Measurements from ENCODE around the gene MLIP.
A peak's percentile ranks its signal among the peaks of the same experiment; 100 is the strongest.

The MLIP gene

DNA sequence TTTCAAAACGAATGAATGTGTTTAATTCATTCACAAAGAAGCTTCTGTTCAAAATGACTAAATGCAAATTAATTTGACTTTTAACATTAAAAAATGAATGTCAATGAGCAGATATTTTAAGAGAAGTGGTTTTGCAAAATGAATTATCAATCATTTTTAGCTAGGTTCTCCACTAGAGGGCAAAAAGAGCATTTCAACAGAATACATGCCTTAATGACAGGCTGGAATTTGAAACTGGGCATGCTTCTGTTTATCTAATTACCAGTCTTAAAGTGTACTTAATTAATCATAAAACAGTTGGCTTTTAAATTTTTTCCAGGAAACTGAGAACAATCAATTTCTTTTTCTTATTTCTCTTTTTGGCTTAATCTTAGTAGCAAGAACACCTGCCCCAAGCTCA lies 133.2 kb downstream of the MLIP start:
- no peaks in the 10 kb centered on the region for H3K9me3 ChIP-seq (ENCODE audit: low read length)
- no peaks in the 10 kb centered on the region for H3K4me1 ChIP-seq (ENCODE audit: insufficient read depth, low read length, severe bottlenecking)
- no peaks in the 10 kb centered on the region for H4K20me1 ChIP-seq (ENCODE audit: insufficient read depth, low read length)
- H3F3A ChIP-seq (ENCODE audit: insufficient read depth, low read length): no peaks in the 10 kb centered on the region
- no peak overlapping the region for H3K4me3 ChIP-seq (ENCODE audit: low read depth, low read length, poor library complexity, severe bottlenecking)
- H3K36me3 ChIP-seq (ENCODE audit: insufficient read depth, low read length): no peaks in the 10 kb centered on the region
- H3K79me2 ChIP-seq (ENCODE audit: insufficient read depth, low read length): no peaks in the 10 kb centered on the region
- no peak overlapping the region for H3K27ac ChIP-seq (ENCODE audit: low read depth, low read length, poor library complexity, severe bottlenecking)
- H2AFZ ChIP-seq (ENCODE audit: low read length): no peak overlapping the region
- no peak for TF ChIP-seq EZH2 (IDR thresholded peaks at IDR 0.05; ENCODE audit: borderline replicate concordance, low read length)
- TF ChIP-seq, protein P1, sequence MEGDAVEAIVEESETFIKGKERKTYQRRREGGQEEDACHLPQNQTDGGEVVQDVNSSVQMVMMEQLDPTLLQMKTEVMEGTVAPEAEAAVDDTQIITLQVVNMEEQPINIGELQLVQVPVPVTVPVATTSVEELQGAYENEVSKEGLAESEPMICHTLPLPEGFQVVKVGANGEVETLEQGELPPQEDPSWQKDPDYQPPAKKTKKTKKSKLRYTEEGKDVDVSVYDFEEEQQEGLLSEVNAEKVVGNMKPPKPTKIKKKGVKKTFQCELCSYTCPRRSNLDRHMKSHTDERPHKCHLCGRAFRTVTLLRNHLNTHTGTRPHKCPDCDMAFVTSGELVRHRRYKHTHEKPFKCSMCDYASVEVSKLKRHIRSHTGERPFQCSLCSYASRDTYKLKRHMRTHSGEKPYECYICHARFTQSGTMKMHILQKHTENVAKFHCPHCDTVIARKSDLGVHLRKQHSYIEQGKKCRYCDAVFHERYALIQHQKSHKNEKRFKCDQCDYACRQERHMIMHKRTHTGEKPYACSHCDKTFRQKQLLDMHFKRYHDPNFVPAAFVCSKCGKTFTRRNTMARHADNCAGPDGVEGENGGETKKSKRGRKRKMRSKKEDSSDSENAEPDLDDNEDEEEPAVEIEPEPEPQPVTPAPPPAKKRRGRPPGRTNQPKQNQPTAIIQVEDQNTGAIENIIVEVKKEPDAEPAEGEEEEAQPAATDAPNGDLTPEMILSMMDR (IDR thresholded peaks at IDR 0.05; ENCODE audit: low read length): peak; percentile 58
- H3K9me2 ChIP-seq (ENCODE audit: low read depth, low read length): no peaks in the 10 kb centered on the region
- no peaks in the 10 kb centered on the region for H3K27me3 ChIP-seq (ENCODE audit: insufficient read depth, low read length)
- no peak overlapping the region for H3K9ac ChIP-seq (ENCODE audit: low read length)
- H3K4me2 ChIP-seq (ENCODE audit: low read length): no peak overlapping the region

DNA sequence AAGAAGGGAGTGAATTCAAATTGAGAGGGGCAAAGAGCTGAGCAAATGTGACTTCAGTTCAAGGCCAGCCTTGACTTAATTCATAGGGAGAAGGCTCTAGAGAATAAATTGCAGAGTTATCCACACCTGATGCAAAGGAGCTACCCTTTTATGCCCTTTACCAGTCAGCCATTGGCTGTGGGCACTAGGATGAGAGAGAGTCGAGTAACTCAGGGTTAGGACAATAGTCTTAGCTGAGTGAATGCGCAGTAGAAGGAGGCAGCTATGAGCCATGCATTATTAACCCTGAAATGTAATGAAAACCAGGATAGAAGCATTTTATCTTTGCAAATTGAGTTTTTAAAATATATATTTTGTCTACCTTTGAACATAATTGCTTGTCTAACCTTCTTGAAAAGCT lies 134.0 kb downstream of the MLIP start:
- Histone ChIP-seq H4K20me1 (ENCODE audit: insufficient read depth, low read length) (no peaks in the 10 kb centered on the region), H3K36me3 (ENCODE audit: insufficient read depth, low read length) (no peaks in the 10 kb centered on the region), H3K79me2 (ENCODE audit: insufficient read depth, low read length) (no peaks in the 10 kb centered on the region), H3K4me3 (ENCODE audit: low read depth, low read length, poor library complexity, severe bottlenecking) (no peak overlapping the region), H3K9me3 (ENCODE audit: low read length) (no peaks in the 10 kb centered on the region), H3K9me2 (ENCODE audit: low read depth, low read length) (no peaks in the 10 kb centered on the region), H3F3A (ENCODE audit: insufficient read depth, low read length) (no peaks in the 10 kb centered on the region), H3K4me1 (ENCODE audit: insufficient read depth, low read length, severe bottlenecking) (no peaks in the 10 kb centered on the region), H3K4me2 (ENCODE audit: low read length) (no peak overlapping the region), H2AFZ (ENCODE audit: low read length) (no peak overlapping the region), H3K27ac (ENCODE audit: low read depth, low read length, poor library complexity, severe bottlenecking) (no peak overlapping the region), H3K27me3 (ENCODE audit: insufficient read depth, low read length) (no peaks in the 10 kb centered on the region), H3K9ac (ENCODE audit: low read length) (no peak overlapping the region)
- TF ChIP-seq, protein P1 (IDR thresholded peaks at IDR 0.05; ENCODE audit: low read length): no peak
- no peak for TF ChIP-seq EZH2 (IDR thresholded peaks at IDR 0.05; ENCODE audit: borderline replicate concordance, low read length)

DNA sequence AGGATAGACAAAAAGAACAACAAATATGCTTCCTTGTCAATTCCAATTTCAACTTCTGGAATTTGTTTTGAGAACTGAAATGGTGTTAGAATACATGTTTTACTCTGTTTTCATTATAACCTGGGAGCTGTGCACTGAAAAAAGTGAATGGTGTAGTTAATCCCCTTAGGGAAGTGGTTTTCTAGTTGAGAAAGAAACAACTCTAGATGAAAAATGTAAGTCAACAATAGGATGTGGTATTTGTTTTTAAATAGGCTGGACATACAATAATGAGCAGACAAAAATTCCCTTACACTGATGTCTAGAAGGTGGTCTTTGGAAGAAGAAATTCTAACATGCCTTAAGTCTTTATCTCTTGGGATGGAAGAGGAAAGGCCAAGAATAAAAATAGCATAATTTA lies 137.1 kb downstream of the MLIP start:
- H3K79me2 ChIP-seq (ENCODE audit: insufficient read depth, low read length): no peaks in the 10 kb centered on the region
- no peaks in the 10 kb centered on the region for H3K9me2 ChIP-seq (ENCODE audit: low read depth, low read length)
- no peaks in the 10 kb centered on the region for H3K9me3 ChIP-seq (ENCODE audit: low read length)
- H3K4me3 ChIP-seq (ENCODE audit: low read depth, low read length, poor library complexity, severe bottlenecking): no peak overlapping the region
- H3K4me1 ChIP-seq (ENCODE audit: insufficient read depth, low read length, severe bottlenecking): no peaks in the 10 kb centered on the region
- H3K9ac ChIP-seq (ENCODE audit: low read length): no peak overlapping the region
- no peak overlapping the region for H2AFZ ChIP-seq (ENCODE audit: low read length)
- H3K27me3 ChIP-seq (ENCODE audit: insufficient read depth, low read length): no peaks in the 10 kb centered on the region
- no peaks in the 10 kb centered on the region for H4K20me1 ChIP-seq (ENCODE audit: insufficient read depth, low read length)
- H3K36me3 ChIP-seq (ENCODE audit: insufficient read depth, low read length): no peaks in the 10 kb centered on the region
- H3K4me2 ChIP-seq (ENCODE audit: low read length): no peak overlapping the region
- H3F3A ChIP-seq (ENCODE audit: insufficient read depth, low read length): no peaks in the 10 kb centered on the region
- TF ChIP-seq, protein P1 (IDR thresholded peaks at IDR 0.05; ENCODE audit: low read length): no peak
- TF ChIP-seq EZH2 (IDR thresholded peaks at IDR 0.05; ENCODE audit: borderline replicate concordance, low read length): no peak
- no peak overlapping the region for H3K27ac ChIP-seq (ENCODE audit: low read depth, low read length, poor library complexity, severe bottlenecking)
